ENCODE results near the gene SMYD3. TPM values are rescaled to one million over a fixed set of nuclear protein-coding genes. Genes with fewer than 3 reads are reported as not detected.

SMYD3 gene
- total RNA-seq, 4 donors from 2014 or later: 33.7 to 105 (median 51.4) TPM

DNA sequence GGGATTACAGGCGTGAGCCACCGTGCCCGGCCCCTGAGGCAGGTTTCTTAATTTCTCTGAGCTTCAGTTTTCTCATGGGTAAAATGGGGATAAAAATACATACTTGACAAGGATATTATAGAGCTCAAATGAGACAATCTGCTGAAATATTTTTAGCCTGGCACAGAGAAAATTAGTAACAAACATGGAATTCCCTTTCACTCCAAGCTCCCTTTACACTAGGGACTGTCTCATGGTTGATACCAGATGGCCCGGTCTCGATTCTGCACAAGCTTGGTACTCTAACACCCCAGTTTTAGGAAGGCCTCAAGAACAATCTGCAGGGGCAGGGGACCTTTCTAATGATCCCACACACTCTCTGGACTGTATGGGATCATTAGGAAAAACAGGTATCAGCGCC, 671.7 kb downstream of the SMYD3 start:
- H3K9me3 ChIP-seq: no peaks in the 10 kb centered on the region
- no peak for TF ChIP-seq CTCF (IDR thresholded peaks at IDR 0.05)
- TF ChIP-seq POLR2A (IDR thresholded peaks at IDR 0.05): no peak
- no peaks in the 10 kb centered on the region for H3K36me3 ChIP-seq
- 92 to 98% methylated on average over 6 of the region's 6 CpGs for WGBS, 2 donors
- H3K4me3 ChIP-seq (replicated peaks in 1 of 3): no peak overlapping the region
- no peak for DNase-seq
- H3K4me1 ChIP-seq: no peaks in the 10 kb centered on the region
- intact Hi-C loops (cut with DNase I): no loop called here
- no peak overlapping the region for H3K27ac ChIP-seq
- H3K27me3 ChIP-seq: no peaks in the 10 kb centered on the region

DNA sequence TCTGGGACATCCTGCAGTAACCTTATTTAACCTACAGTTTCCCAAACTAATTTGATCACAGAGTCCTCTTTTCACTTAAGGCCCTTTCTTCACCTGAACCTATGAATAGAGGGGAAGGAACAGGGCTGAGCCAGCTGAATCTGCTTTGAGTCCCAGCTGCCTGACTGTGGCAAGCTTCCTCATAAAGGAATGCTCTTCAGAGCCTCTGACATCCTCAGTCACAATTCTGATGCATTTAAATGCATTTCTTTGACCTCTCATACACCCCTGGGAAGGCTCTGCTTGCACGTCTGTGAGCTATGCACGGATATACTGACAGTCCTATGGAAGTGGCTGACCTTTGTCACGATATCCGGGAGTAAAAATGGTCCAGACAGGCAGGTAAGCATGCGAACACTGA, 673.1 kb downstream of the SMYD3 start:
- no peaks in the 10 kb centered on the region for H3K36me3 ChIP-seq

GRCh38 chr1:245832771-245833527, 674.1 kb downstream of the SMYD3 start:
- Histone ChIP-seq H3K27me3 (no peaks in the 10 kb centered on the region), H3K36me3 (no peaks in the 10 kb centered on the region), H3K27ac (no peak overlapping the region), H3K4me1 (no peaks in the 10 kb centered on the region), H3K9me3 (no peaks in the 10 kb centered on the region), H3K4me3 (replicated peaks in 1 of 3) (no peak overlapping the region)
- WGBS, 2 donors: 94 to 95% methylated on average over 7 of the region's 7 CpGs
- TF ChIP-seq POLR2A (IDR thresholded peaks at IDR 0.05) (no peak), CTCF (IDR thresholded peaks at IDR 0.05) (no peak)
- DNase-seq: no peak
- intact Hi-C loops (cut with DNase I): no loop called here

More for the DNA sequence above, 673.1 kb downstream of the SMYD3 start:
- intact Hi-C loops (cut with DNase I): no loop called here
- Histone ChIP-seq H3K4me3 (replicated peaks in 1 of 3) (no peak overlapping the region), H3K27ac (no peak overlapping the region), H3K27me3 (no peaks in the 10 kb centered on the region), H3K9me3 (no peaks in the 10 kb centered on the region), H3K4me1 (no peaks in the 10 kb centered on the region)
- WGBS, 2 donors: 93 to 95% methylated on average over 5 of the region's 5 CpGs
- no peak for DNase-seq
- TF ChIP-seq POLR2A (IDR thresholded peaks at IDR 0.05) (no peak), CTCF (IDR thresholded peaks at IDR 0.05) (no peak)

DNA sequence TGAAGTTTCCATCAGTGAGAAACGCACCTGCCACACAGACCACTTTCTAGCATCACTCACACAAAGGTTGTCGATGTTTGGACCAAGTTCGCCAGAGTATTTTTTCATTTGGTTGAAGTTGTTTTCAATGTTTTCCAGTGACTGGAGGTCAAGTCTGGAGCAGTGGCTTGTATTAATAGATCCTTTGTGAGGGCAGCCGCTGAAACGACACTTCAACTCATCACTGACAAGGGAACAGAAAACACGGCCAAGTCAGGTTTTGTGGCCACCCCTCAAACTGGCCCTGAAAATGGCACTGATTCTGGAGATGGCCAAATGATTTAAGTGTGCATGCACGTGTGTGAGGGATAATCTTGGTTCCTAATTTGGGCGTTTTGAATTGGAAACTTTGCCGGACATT, 675.6 kb downstream of the SMYD3 start:
- intact Hi-C loops (cut with DNase I): no loop called here
- no peaks in the 10 kb centered on the region for H3K27me3 ChIP-seq
- H3K27ac ChIP-seq: no peak overlapping the region
- H3K36me3 ChIP-seq: no peaks in the 10 kb centered on the region
- H3K4me1 ChIP-seq: no peaks in the 10 kb centered on the region
- no peak overlapping the region for H3K4me3 ChIP-seq (replicated peaks in 1 of 3)
- no peaks in the 10 kb centered on the region for H3K9me3 ChIP-seq
- WGBS, 2 donors: 76 to 81% methylated on average over 9 of the region's 9 CpGs
- TF ChIP-seq POLR2A (IDR thresholded peaks at IDR 0.05): no peak
- no peak for TF ChIP-seq CTCF (IDR thresholded peaks at IDR 0.05)
- DNase-seq: no peak

GRCh38 chr1:245829826-245830225, 677.3 kb downstream of the SMYD3 start:
- Histone ChIP-seq H3K27ac (no peak overlapping the region), H3K36me3 (no peaks in the 10 kb centered on the region), H3K27me3 (no peaks in the 10 kb centered on the region), H3K4me1 (no peaks in the 10 kb centered on the region), H3K4me3 (replicated peaks in 1 of 3) (no peak overlapping the region), H3K9me3 (no peaks in the 10 kb centered on the region)
- no peak for DNase-seq
- intact Hi-C loops (cut with DNase I): no loop called here
- TF ChIP-seq POLR2A (IDR thresholded peaks at IDR 0.05): no peak
- no peak for TF ChIP-seq CTCF (IDR thresholded peaks at IDR 0.05)
